SH-SY5Y (cell line): ENCODE data around the gene TSSK2.

Experiments used
- GATA2 ChIP-seq: IDR thresholded peaks from 2 replicates; pipeline ENCODE4 v1.6.1; 2011; ENCODE audit warnings: mild to moderate bottlenecking, low read depth, low read length
- GATA3 ChIP-seq: IDR thresholded peaks from 2 replicates; pipeline ENCODE4 v1.6.1; 2011; ENCODE audit warnings: low read depth, mild to moderate bottlenecking, low read length, moderate library complexity

GRCh38 chr22:19172213-19173046 lies 41.3 kb downstream of the TSSK2 start:
- no peak for TF ChIP-seq GATA2
- no peak for TF ChIP-seq GATA3
